Epidermal melanocyte (primary cell): ENCODE data around the gene OR6C1.
A peak's percentile ranks its signal among the peaks of the same experiment; 100 is the strongest.
"Not testable (repeated sequence)": the region's sequence is repeated elsewhere in the genome, so short reads cannot be mapped to it uniquely, and the experiment has no call there.

ENCODE experiments used
- DNase-seq: peaks from one replicate; pipeline ENCODE4 v3.0.0; 2011; ENCODE audit warnings: low spot score; ENCODE audit not compliant: insufficient read length

The OR6C1 gene

DNA sequence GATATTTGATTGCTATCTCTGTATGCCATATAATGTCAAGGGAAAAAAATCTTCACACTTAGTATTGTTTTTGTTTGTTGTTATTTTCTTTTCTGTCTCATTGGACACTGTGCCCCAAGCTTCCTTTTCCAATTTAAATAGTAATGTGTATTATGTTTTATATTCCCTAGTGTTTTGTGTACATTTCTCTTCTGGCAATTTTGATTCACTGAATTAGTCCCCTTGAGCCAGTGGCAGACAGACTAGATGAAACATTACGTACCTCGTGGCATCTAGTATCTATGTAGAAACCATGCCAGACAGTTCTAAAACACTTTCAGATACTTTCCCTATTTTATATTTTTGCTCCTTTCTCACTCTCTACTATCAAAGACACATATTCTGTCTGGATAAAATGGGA, at the start of gene OR6C1:
Gene OR6C1 (plus strand): TSS at position 301 of the 400 bp plus-strand sequence. CDS start 6,257 bp downstream, outside the sequence.
- DNase-seq: no peak

DNA sequence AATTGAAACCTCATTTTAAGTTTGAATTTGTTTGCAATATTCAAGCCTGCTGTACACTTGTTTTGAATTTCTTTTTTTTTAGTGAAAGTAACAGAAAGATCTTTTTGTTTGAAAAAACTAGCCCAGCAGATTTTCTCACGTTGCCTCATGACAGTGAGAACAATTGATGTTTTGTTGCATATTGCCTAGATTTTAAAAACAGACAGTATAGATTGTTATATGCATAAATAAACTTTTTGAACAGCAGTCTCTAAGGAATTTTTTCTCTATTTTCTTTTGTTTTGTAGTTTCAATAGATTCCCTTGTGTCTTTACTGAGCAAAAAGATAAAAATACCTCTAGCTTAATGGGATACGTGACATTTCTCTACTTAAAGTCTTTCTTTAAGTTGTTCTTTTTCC, 33.2 kb upstream of the OR6C1 start:
- DNase-seq: peak; percentile 27

- DNase-seq: no peak
Observed at GRCh38 chr12:55289999-55290398, 24.1 kb upstream of the OR6C1 start.

DNA sequence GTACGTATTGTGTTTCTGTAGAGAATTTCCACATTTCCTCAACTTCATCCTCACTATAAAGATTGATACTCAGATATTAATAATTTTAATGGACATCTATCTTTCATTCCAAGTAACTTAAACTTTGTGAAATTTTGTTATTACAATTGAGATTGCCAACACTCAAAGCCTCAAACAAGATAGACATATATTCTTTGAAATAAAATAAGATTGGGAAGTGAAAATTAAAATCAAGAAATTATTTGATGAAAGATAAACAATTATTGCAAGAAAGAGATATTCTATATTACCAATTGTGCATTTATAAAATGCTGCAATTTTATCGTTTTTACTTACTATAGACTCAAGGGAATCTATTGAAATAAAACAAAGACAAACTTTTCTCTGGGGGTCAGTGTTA, 17.7 kb upstream of the OR6C1 start, which contains the start of gene OR6C6:
Gene OR6C6 (minus strand): TSS at position 101 of the 400 bp plus-strand sequence. CDS start 1,337 bp downstream, outside the sequence.
- DNase-seq: no peak

DNA sequence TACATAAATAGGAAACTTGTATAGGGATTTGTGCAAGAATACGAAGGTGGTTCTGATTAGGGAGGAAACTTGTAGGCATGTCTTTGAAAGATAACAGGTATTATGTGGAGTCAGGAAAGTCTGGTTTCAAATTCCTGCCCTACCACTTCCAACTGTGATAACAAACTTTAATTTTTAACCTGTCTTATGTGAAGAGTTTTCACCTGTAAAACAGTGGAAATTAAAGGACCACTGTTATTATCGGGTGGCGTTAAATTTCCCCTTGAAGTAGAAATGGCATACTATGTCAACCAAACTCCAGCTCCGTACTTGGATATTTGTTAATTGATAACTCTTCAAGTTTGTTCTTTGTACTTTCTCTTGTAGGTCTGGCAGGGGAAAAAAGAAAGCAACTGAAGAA, 6.1 kb downstream of the OR6C1 start:
- no peak for DNase-seq

GRCh38 chr12:55325801-55326200, 11.7 kb downstream of the OR6C1 start:
- DNase-seq: not testable (repeated sequence)

- no peak for DNase-seq
Observed at GRCh38 chr12:55330446-55330845, 16.3 kb downstream of the OR6C1 start, which contains the start of gene OR6C3. OR6C3 (plus strand) TSS chr12:55330746; CDS start chr12:55331701, 955 bp downstream.

DNA sequence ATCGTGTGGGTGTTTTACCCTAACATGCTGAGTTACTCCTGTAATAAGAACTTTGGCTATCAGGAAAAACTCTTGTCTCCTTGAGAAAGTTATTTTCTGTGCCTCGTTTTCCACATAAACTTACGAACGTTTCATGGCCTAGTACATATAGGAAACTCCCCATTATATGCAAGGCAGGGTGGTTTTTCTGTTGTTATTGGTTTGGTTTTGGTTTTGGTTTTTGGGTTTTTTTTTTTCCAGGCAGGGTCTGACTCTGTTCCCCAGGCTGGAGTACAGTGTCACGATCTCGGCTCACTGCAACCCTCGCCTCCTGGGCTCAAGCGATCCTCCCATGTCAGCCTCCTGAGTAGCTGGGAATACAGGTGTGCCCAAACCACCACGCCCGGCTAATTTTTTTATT, 21.9 kb downstream of the OR6C1 start:
- no peak for DNase-seq

DNA sequence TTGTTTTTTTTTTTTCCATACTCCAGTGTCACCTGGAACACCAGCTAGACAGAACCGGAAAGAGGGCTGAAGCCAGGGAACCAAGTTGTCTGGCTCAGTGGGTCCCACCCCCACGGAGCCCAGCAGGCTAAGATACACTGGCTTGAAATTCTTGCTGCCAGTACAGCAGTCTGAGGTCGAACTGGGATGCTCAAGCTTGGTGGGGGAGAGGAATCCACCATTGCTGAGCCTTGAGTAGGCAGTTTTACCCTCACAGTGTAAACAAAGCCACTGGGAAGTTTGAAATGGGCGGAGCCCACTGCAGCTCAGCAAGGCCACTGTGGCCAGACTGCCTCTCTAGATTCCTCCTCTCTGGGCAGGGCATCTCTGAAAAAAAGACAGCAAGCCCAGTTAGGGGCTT, 41.2 kb downstream of the OR6C1 start:
- DNase-seq: not testable (repeated sequence)

DNA sequence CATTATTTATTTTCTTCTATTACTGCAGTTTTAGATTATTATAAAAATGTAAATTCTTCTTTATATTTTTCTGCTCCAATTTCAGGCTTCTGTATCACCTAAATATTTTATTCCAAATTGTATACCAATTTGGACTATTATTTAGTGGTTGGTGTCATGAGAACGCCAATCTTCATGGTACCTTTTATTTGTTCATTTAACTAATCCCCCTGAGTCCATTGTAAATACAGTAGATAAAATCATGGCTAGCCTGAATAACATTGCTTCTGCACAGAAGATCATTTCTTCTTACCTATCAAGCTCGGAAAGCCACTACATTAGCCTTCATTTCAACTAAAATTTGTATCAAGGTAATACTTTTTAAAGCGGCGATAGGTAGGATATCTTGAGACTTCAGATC, 48.5 kb downstream of the OR6C1 start, which contains the start of gene OR6C75:
Gene OR6C75 (plus strand): TSS at position 301 of the 400 bp plus-strand sequence. CDS start 2,136 bp downstream, outside the sequence.
- no peak for DNase-seq

DNA sequence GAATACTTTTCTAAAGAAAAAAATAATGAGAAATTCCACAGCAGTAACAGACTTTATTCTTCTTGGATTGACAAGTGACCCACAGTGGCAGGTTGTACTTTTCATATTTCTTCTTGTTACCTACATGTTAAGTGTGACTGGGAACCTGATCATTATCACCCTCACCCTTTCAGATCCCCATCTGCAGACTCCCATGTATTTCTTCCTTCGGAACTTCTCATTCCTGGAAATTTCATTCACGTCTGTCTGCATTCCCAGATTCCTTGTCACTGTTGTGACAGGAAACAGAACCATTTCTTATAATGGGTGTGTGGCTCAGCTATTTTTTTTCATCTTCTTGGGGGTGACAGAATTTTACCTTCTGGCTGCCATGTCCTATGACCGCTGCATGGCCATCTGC, 50.9 kb downstream of the OR6C1 start:
- no peak for DNase-seq
